ENCODE data around the gene ABHD2. TPM values are rescaled to one million over a fixed set of nuclear protein-coding genes. Genes with fewer than 3 reads are reported as not detected.

Gene ABHD2
- total RNA-seq, 4 donors from 2014 or later = 49.8 to 82.3 (median 72.1) TPM

- Histone ChIP-seq H3K36me3 (no peaks in the 10 kb centered on the region), H3K27ac (replicated peaks in 1 of 4) (peak overlapping the region; percentile 86 to 96 (median 93)), H3K4me3 (peak overlapping the region; percentile 72 to 90 (median 80)), H3K9me3 (no peaks in the 10 kb centered on the region), H3K27me3 (no peaks in the 10 kb centered on the region), H3K4me1 (peaks cover 33 to 67% (median 62%) of the 10 kb centered on the region in 4 donors)
- intact Hi-C loops (cut with DNase I) = loop anchor here (5.0 kb wide), 1 partner anchor 40 kb away; no protein-coding TSS in a partner anchor
- 66% methylated on average over 13 of the region's 13 CpGs for WGBS
- TF ChIP-seq EP300 (IDR thresholded peaks at IDR 0.05) = no peak
- TF ChIP-seq POLR2AphosphoS5 (IDR thresholded peaks at IDR 0.05) = no peak
- no peak for TF ChIP-seq CTCF (IDR thresholded peaks at IDR 0.05)
- no peak for TF ChIP-seq POLR2A (IDR thresholded peaks at IDR 0.05; ENCODE audit: low read depth)
- DNase-seq (ENCODE audit: extremely low spot score) = no peak
These were observed 961 bp upstream of the ABHD2 start for GRCh38 chr15:89087161-89087829.

- H3K4me1 ChIP-seq = peaks cover 47 to 81% (median 77%) of the 10 kb centered on the region in 4 donors
- WGBS = 3% methylated on average over 26 of the region's 44 CpGs
- no peaks in the 10 kb centered on the region for H3K36me3 ChIP-seq
- DNase-seq (ENCODE audit: extremely low spot score) = no peak
- no peaks in the 10 kb centered on the region for H3K27me3 ChIP-seq
- H3K27ac ChIP-seq (replicated peaks in 1 of 4) = peak overlapping the region; percentile 91 to 96 (median 93)
- TF ChIP-seq CTCF (IDR thresholded peaks at IDR 0.05) (no peak), POLR2AphosphoS5 (IDR thresholded peaks at IDR 0.05) (peak in 1 of 2 donors; percentile 19), EP300 (IDR thresholded peaks at IDR 0.05) (no peak), POLR2A (IDR thresholded peaks at IDR 0.05; ENCODE audit: low read depth) (no peak)
- H3K9me3 ChIP-seq = no peaks in the 10 kb centered on the region
- intact Hi-C loops (cut with DNase I) = loop anchor here (5.0 kb wide), 1 partner anchor 39 kb away; no protein-coding TSS in a partner anchor
- peak overlapping the region; percentile 72 to 90 (median 80) for H3K4me3 ChIP-seq
These were observed 504 bp downstream of the ABHD2 start for GRCh38 chr15:89088605-89089315.

GRCh38 chr15:89089316-89090230 lies 1.3 kb downstream of the ABHD2 start:
- Histone ChIP-seq H3K4me3 (peak overlapping the region; percentile 72 to 90 (median 80)), H3K4me1 (peaks cover 54 to 89% (median 84%) of the 10 kb centered on the region in 4 donors), H3K27ac (replicated peaks in 1 of 4) (peak overlapping the region; percentile 91 to 96 (median 93)), H3K27me3 (no peaks in the 10 kb centered on the region), H3K36me3 (peaks cover 0 to under 1% (median 0%) of the 10 kb centered on the region in 4 donors), H3K9me3 (no peaks in the 10 kb centered on the region)
- WGBS = 50% methylated on average over 5 of the region's 5 CpGs
- no peak for TF ChIP-seq CTCF (IDR thresholded peaks at IDR 0.05)
- no peak for TF ChIP-seq POLR2A (IDR thresholded peaks at IDR 0.05; ENCODE audit: low read depth)
- TF ChIP-seq EP300 (IDR thresholded peaks at IDR 0.05) = no peak
- TF ChIP-seq POLR2AphosphoS5 (IDR thresholded peaks at IDR 0.05) = no peak
- DNase-seq (ENCODE audit: extremely low spot score) = no peak
- intact Hi-C loops (cut with DNase I) = loop anchor here (5.0 kb wide), 1 partner anchor 38 kb away; no protein-coding TSS in a partner anchor

GRCh38 chr15:89090791-89091626 lies 2.8 kb downstream of the ABHD2 start:
- peak; percentile 94 for DNase-seq (ENCODE audit: extremely low spot score)
- intact Hi-C loops (cut with DNase I) = no loop called here
- Histone ChIP-seq H3K27me3 (no peaks in the 10 kb centered on the region), H3K36me3 (peaks cover 0 to 3% (median 0%) of the 10 kb centered on the region in 4 donors), H3K9me3 (no peaks in the 10 kb centered on the region), H3K4me1 (peaks cover 59 to 91% (median 84%) of the 10 kb centered on the region in 4 donors), H3K27ac (replicated peaks in 1 of 4) (peak overlapping the region; percentile 91 to 96 (median 93)), H3K4me3 (peak overlapping the region; percentile 36 to 90 (median 56))
- no peak for TF ChIP-seq CTCF (IDR thresholded peaks at IDR 0.05)
- no peak for TF ChIP-seq POLR2A (IDR thresholded peaks at IDR 0.05; ENCODE audit: low read depth)
- no peak for TF ChIP-seq EP300 (IDR thresholded peaks at IDR 0.05)
- TF ChIP-seq POLR2AphosphoS5 (IDR thresholded peaks at IDR 0.05) = peak; percentile 87 to 92
- WGBS = 26% methylated on average over 12 of the region's 12 CpGs

Measured in esophagus muscularis mucosa (tissue), 4 donors.